Measurements from ENCODE around the gene SHISA2. TPM values are rescaled to one million over a fixed set of nuclear protein-coding genes. Genes with fewer than 3 reads are reported as not detected.
A peak's percentile ranks its signal among the peaks of the same experiment; 100 is the strongest.

SHISA2 gene
- total RNA-seq, 1 experiment from 2014 or later = 20.5 TPM

- no peaks in the 10 kb centered on the region for H3K9me3 Mint-ChIP-seq
- H3K4me3 Mint-ChIP-seq = no peak overlapping the region
- peaks cover 35% of the 10 kb centered on the region for H3K27me3 Mint-ChIP-seq (ENCODE audit: low read depth)
- POLR2A ChIA-PET = interaction anchor here (0.6 kb wide), 1 partner anchor 173 kb away, joined by 3 read pairs; no protein-coding TSS in a partner anchor
- no peaks in the 10 kb centered on the region for H3K36me3 Mint-ChIP-seq
- TF ChIP-seq SMAD3 (CRISPR knock-in tag; IDR thresholded peaks at IDR 0.05; ENCODE audit: borderline replicate concordance) (no peak), GRHL2 (CRISPR knock-in tag; IDR thresholded peaks at IDR 0.05; ENCODE audit: insufficient replicate concordance, severe bottlenecking) (no peak), FOXJ3 (CRISPR knock-in tag; IDR thresholded peaks at IDR 0.05; ENCODE audit: borderline replicate concordance) (no peak), ATF6 (CRISPR knock-in tag; IDR thresholded peaks at IDR 0.05) (no peak), ZBTB21 (CRISPR knock-in tag; IDR thresholded peaks at IDR 0.05; ENCODE audit: borderline replicate concordance) (no peak), MYBL2 (CRISPR knock-in tag; IDR thresholded peaks at IDR 0.05) (no peak), ZNF219 (CRISPR knock-in tag; IDR thresholded peaks at IDR 0.05; ENCODE audit: borderline replicate concordance) (no peak), ZNF317 (CRISPR knock-in tag; IDR thresholded peaks at IDR 0.05; ENCODE audit: borderline replicate concordance, low read depth) (no peak), ZNF423 (CRISPR knock-in tag; IDR thresholded peaks at IDR 0.05) (no peak)
- TF ChIP-seq, protein P1, sequence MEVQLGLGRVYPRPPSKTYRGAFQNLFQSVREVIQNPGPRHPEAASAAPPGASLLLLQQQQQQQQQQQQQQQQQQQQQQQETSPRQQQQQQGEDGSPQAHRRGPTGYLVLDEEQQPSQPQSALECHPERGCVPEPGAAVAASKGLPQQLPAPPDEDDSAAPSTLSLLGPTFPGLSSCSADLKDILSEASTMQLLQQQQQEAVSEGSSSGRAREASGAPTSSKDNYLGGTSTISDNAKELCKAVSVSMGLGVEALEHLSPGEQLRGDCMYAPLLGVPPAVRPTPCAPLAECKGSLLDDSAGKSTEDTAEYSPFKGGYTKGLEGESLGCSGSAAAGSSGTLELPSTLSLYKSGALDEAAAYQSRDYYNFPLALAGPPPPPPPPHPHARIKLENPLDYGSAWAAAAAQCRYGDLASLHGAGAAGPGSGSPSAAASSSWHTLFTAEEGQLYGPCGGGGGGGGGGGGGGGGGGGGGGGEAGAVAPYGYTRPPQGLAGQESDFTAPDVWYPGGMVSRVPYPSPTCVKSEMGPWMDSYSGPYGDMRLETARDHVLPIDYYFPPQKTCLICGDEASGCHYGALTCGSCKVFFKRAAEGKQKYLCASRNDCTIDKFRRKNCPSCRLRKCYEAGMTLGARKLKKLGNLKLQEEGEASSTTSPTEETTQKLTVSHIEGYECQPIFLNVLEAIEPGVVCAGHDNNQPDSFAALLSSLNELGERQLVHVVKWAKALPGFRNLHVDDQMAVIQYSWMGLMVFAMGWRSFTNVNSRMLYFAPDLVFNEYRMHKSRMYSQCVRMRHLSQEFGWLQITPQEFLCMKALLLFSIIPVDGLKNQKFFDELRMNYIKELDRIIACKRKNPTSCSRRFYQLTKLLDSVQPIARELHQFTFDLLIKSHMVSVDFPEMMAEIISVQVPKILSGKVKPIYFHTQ (CRISPR knock-in tag; IDR thresholded peaks at IDR 0.05) = no peak
- TF ChIP-seq, protein P2, sequence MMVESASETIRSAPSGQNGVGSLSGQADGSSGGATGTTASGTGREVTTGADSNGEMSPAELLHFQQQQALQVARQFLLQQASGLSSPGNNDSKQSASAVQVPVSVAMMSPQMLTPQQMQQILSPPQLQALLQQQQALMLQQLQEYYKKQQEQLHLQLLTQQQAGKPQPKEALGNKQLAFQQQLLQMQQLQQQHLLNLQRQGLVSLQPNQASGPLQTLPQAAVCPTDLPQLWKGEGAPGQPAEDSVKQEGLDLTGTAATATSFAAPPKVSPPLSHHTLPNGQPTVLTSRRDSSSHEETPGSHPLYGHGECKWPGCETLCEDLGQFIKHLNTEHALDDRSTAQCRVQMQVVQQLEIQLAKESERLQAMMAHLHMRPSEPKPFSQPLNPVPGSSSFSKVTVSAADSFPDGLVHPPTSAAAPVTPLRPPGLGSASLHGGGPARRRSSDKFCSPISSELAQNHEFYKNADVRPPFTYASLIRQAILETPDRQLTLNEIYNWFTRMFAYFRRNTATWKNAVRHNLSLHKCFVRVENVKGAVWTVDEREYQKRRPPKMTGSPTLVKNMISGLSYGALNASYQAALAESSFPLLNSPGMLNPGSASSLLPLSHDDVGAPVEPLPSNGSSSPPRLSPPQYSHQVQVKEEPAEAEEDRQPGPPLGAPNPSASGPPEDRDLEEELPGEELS (CRISPR knock-in tag; IDR thresholded peaks at IDR 0.05) = no peak
- TF ChIP-seq, protein P3, sequence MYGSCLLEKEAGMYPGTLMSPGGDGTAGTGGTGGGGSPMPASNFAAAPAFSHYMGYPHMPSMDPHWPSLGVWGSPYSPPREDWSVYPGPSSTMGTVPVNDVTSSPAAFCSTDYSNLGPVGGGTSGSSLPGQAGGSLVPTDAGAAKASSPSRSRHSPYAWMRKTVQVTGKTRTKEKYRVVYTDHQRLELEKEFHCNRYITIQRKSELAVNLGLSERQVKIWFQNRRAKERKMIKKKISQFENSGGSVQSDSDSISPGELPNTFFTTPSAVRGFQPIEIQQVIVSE (CRISPR knock-in tag; IDR thresholded peaks at IDR 0.05; ENCODE audit: borderline replicate concordance) = no peak
- TF ChIP-seq, protein P4, sequence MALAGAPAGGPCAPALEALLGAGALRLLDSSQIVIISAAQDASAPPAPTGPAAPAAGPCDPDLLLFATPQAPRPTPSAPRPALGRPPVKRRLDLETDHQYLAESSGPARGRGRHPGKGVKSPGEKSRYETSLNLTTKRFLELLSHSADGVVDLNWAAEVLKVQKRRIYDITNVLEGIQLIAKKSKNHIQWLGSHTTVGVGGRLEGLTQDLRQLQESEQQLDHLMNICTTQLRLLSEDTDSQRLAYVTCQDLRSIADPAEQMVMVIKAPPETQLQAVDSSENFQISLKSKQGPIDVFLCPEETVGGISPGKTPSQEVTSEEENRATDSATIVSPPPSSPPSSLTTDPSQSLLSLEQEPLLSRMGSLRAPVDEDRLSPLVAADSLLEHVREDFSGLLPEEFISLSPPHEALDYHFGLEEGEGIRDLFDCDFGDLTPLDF (CRISPR knock-in tag; IDR thresholded peaks at IDR 0.05) = no peak
- no peak overlapping the region for H3K27ac Mint-ChIP-seq
- peaks cover 43% of the 10 kb centered on the region for H3K4me1 Mint-ChIP-seq
- DNase-seq (ENCODE audit: low spot score) (no peak), ATAC-seq (peak; percentile 14)
- CTCF ChIA-PET = interaction anchor here (1.2 kb wide), 1 partner anchor 21 kb away, joined by 5 read pairs; no protein-coding TSS in a partner anchor
These were observed 36.3 kb downstream of the SHISA2 start for GRCh38 chr13:26015271-26016125.

- no peaks in the 10 kb centered on the region for H3K9me3 Mint-ChIP-seq
- H3K27me3 Mint-ChIP-seq (ENCODE audit: low read depth) = peaks cover 32% of the 10 kb centered on the region
- no peak overlapping the region for H3K4me3 Mint-ChIP-seq
- DNase-seq (ENCODE audit: low spot score) (no peak), ATAC-seq (no peak)
- POLR2A ChIA-PET = no interaction called here
- CTCF ChIA-PET = interaction anchor here (0.8 to 1.2 kb wide), 3 partner anchors 24 to 183 kb away, joined by 3 to 4 read pairs (median 3); no protein-coding TSS in a partner anchor
- no peaks in the 10 kb centered on the region for H3K36me3 Mint-ChIP-seq
- peaks cover 33% of the 10 kb centered on the region for H3K4me1 Mint-ChIP-seq
- H3K27ac Mint-ChIP-seq = no peak overlapping the region
- no peak for TF ChIP-seq RELA (CRISPR knock-in tag; IDR thresholded peaks at IDR 0.05; ENCODE audit: borderline replicate concordance)
- TF ChIP-seq, protein P4 (CRISPR knock-in tag; IDR thresholded peaks at IDR 0.05) = no peak
- no peak for TF ChIP-seq ZBTB21 (CRISPR knock-in tag; IDR thresholded peaks at IDR 0.05; ENCODE audit: borderline replicate concordance)
- TF ChIP-seq ESRRA (CRISPR knock-in tag; IDR thresholded peaks at IDR 0.05; ENCODE audit: borderline replicate concordance) = no peak
- no peak for TF ChIP-seq ZBTB43 (CRISPR knock-in tag; IDR thresholded peaks at IDR 0.05)
- TF ChIP-seq RORB (CRISPR knock-in tag; IDR thresholded peaks at IDR 0.05) = no peak
- TF ChIP-seq, protein P5, sequence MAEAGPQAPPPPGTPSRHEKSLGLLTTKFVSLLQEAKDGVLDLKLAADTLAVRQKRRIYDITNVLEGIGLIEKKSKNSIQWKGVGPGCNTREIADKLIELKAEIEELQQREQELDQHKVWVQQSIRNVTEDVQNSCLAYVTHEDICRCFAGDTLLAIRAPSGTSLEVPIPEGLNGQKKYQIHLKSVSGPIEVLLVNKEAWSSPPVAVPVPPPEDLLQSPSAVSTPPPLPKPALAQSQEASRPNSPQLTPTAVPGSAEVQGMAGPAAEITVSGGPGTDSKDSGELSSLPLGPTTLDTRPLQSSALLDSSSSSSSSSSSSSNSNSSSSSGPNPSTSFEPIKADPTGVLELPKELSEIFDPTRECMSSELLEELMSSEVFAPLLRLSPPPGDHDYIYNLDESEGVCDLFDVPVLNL (CRISPR knock-in tag; IDR thresholded peaks at IDR 0.05; ENCODE audit: borderline replicate concordance, low read depth) = no peak
- TF ChIP-seq JAZF1 (CRISPR knock-in tag; IDR thresholded peaks at IDR 0.05) = no peak
- no peak for TF ChIP-seq ZNF317 (CRISPR knock-in tag; IDR thresholded peaks at IDR 0.05; ENCODE audit: borderline replicate concordance, low read depth)
These were observed 38.8 kb downstream of the SHISA2 start for GRCh38 chr13:26012995-26013394.

Measured in WTC11 (cell line).